HL-60 (cell line): ENCODE results near the gene SMIM22.

Source experiments
- DNase-seq, 2 experiments: peaks; one replicate each; pipeline ENCODE4 v3.0.0-alpha.2; 2010 to 2020; ENCODE audit warnings: low read depth in 1 of 2, low spot score in 1 of 2
- H3K27ac ChIP-seq: fragments of 250-450 bp; sonication (Bioruptor Pico); replicated peaks from 2 replicates; pipeline ENCODE4 v1.5.1; 2020; ENCODE audit warnings: mild to moderate bottlenecking, moderate library complexity
- H3K27me3 ChIP-seq: fragments of 250-450 bp; sonication (Bioruptor Pico); 2 replicates; pipeline ENCODE4 v1.5.1; 2021; ENCODE audit warnings: mild to moderate bottlenecking, moderate library complexity; ENCODE audit not compliant: insufficient read depth, poor library complexity, severe bottlenecking
- H3K4me3 ChIP-seq: replicated peaks from 2 replicates; pipeline ENCODE4 v1.5.1; 2011; ENCODE audit warnings: mild to moderate bottlenecking, control low read depth, low read length; ENCODE audit not compliant: insufficient read depth
- GABPA ChIP-seq: IDR thresholded peaks from 2 replicates; pipeline ENCODE4 v1.6.1; 2012; ENCODE audit warnings: low read depth
- POLR2AphosphoS5 ChIP-seq: IDR thresholded peaks from 2 replicates; pipeline ENCODE4 v1.6.1; 2012; ENCODE audit warnings: low read depth
- SPI1 ChIP-seq: IDR thresholded peaks from 2 replicates; pipeline ENCODE4 v1.6.1; 2012; ENCODE audit warnings: low read depth, mild to moderate bottlenecking, borderline replicate concordance
- TF ChIP-seq, protein P1 (sequence below): IDR thresholded peaks from 2 replicates; pipeline ENCODE4 v1.6.1; 2012; ENCODE audit warnings: low read depth; ENCODE audit not compliant: insufficient replicate concordance
- TF ChIP-seq, protein P2 (sequence below): IDR thresholded peaks from one replicate; pipeline ENCODE4 v1.5.1; 2011; ENCODE audit warnings: low read length, control low read depth, inconsistent platforms; ENCODE audit not compliant: insufficient read depth

The SMIM22 gene

DNA sequence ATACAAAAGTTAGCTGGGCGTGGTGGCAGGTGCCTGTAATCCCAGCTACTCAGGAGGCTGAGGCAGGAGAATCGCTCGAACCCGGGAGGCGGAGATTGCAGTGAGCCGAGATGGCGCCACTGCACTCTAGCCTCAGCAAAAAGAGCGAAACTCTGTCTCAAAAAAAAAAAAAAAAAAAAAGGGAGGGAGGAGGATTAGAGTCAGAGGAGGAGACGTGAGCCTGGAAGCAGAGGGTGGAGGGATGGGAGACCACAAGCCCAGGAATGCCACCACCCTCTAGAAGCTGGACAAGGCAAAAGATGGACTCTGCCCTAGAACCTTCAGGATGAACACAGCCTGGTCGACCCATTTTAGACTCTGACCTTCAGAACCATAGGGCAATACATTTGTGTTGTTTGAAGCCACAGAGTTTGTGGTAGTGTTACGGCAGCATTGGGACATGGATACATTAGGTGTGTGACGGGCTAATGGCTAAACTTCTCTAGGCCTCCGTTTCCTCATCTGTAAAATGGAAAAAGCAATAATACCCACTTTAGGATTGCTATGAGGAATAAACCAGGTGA lies 2.1 kb upstream of the SMIM22 start:
- TF ChIP-seq SPI1 (no peak), GABPA (no peak), POLR2AphosphoS5 (no peak)
- TF ChIP-seq, protein P1, sequence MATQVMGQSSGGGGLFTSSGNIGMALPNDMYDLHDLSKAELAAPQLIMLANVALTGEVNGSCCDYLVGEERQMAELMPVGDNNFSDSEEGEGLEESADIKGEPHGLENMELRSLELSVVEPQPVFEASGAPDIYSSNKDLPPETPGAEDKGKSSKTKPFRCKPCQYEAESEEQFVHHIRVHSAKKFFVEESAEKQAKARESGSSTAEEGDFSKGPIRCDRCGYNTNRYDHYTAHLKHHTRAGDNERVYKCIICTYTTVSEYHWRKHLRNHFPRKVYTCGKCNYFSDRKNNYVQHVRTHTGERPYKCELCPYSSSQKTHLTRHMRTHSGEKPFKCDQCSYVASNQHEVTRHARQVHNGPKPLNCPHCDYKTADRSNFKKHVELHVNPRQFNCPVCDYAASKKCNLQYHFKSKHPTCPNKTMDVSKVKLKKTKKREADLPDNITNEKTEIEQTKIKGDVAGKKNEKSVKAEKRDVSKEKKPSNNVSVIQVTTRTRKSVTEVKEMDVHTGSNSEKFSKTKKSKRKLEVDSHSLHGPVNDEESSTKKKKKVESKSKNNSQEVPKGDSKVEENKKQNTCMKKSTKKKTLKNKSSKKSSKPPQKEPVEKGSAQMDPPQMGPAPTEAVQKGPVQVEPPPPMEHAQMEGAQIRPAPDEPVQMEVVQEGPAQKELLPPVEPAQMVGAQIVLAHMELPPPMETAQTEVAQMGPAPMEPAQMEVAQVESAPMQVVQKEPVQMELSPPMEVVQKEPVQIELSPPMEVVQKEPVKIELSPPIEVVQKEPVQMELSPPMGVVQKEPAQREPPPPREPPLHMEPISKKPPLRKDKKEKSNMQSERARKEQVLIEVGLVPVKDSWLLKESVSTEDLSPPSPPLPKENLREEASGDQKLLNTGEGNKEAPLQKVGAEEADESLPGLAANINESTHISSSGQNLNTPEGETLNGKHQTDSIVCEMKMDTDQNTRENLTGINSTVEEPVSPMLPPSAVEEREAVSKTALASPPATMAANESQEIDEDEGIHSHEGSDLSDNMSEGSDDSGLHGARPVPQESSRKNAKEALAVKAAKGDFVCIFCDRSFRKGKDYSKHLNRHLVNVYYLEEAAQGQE = no peak
- TF ChIP-seq, protein P2, sequence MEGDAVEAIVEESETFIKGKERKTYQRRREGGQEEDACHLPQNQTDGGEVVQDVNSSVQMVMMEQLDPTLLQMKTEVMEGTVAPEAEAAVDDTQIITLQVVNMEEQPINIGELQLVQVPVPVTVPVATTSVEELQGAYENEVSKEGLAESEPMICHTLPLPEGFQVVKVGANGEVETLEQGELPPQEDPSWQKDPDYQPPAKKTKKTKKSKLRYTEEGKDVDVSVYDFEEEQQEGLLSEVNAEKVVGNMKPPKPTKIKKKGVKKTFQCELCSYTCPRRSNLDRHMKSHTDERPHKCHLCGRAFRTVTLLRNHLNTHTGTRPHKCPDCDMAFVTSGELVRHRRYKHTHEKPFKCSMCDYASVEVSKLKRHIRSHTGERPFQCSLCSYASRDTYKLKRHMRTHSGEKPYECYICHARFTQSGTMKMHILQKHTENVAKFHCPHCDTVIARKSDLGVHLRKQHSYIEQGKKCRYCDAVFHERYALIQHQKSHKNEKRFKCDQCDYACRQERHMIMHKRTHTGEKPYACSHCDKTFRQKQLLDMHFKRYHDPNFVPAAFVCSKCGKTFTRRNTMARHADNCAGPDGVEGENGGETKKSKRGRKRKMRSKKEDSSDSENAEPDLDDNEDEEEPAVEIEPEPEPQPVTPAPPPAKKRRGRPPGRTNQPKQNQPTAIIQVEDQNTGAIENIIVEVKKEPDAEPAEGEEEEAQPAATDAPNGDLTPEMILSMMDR = no peak
- Histone ChIP-seq H3K27ac (no peak overlapping the region), H3K27me3 (no peaks in the 10 kb centered on the region), H3K4me3 (no peak overlapping the region)
- no peak for DNase-seq

DNA sequence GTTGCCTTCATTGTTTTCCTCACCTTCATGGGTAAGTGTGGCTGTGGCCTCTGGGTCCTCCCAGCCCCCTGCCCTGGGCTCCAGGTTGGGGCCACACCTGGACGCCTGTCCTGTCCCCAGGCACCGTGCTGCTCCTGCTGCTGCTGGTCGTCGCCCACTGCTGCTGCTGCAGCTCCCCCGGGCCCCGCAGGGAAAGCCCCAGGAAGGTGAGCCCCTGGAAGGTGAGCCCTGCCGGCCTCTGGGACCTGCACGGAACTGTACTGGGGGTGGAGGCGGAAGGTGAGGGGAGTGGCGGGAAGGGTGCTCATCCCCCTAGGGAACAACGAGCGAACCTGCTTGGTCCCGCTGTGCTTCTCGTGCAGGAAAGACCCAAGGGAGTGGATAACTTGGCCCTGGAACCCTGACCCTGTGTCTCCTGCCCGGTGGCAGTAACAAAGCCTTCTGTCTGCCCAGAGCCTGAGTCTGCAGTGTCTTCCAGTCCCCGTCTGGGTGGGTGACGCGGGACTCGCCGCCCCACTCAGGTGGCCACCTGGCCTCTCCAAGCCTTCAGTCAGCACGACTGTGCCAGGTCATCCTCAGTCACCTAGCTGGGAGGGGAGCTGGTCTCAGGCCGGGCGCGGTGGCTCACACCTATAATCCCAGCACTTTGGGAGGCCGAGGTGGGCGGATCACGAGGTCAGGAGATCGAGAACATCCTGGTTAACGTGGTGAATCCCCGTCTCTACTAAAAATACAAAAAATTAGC lies 831 bp downstream of the SMIM22 start:
- H3K27ac ChIP-seq = no peak overlapping the region
- H3K4me3 ChIP-seq = no peak overlapping the region
- TF ChIP-seq SPI1 (no peak), POLR2AphosphoS5 (no peak), GABPA (no peak)
- TF ChIP-seq, protein P2 = no peak
- TF ChIP-seq, protein P1 = no peak
- no peak for DNase-seq
- H3K27me3 ChIP-seq = no peaks in the 10 kb centered on the region

DNA sequence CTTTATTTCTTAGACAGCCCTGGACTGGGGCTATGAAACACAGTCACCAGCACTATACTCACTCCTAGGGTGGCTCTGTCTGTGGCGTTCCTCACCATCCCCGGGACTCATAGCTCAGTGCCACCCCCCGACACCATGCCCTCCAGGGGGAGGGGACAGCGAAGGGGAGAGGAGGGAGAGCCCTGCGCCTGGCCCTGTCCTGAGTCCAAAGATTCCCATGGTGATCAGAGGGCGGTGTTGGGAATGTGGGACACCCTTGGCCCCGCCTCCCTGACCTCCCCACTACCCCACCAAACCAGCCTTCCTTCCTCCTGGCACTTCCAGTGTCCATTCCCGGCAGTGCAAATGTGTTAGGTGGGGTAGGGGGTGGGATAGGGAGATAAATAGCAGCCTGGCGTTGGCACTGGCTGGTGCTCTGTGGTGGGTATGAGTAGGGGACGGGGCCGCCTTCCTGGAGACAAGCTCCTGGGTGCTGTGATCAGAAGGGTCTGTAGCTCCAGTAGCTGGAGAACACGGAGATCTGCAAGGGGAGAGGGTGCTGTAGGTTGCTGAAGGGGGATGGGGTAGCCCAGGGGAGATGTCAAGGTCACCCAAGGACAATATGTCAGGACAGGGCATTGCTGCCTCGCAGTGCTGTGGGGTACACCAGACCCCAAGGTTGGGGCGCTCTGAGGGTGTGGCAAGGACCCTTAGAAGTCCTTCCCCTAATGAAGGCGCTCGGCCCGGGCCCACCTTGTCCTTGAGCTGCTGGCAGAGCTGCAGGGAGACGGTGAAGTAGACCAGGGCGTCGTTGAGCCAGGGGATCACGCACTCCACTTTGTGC lies 2.0 kb downstream of the SMIM22 start:
- TF ChIP-seq, protein P1 = no peak
- TF ChIP-seq POLR2AphosphoS5 (no peak), SPI1 (no peak), GABPA (no peak)
- TF ChIP-seq, protein P2 = no peak
- Histone ChIP-seq H3K4me3 (no peak overlapping the region), H3K27ac (no peak overlapping the region), H3K27me3 (no peaks in the 10 kb centered on the region)
- no peak for DNase-seq
